Stimulated activated CD4-positive, alpha-beta T cell treated with anti-CD3 and anti-CD28 coated beads, TNF-alpha, amount 100 ng/mL, for 1 hour (primary cell): ENCODE results near the gene SYNDIG1.

Source experiments
- DNase-seq, 3 donors: peaks; one replicate each; pipeline ENCODE4 v3.0.0-alpha.2; 2020; ENCODE audit warnings: low read depth in 3 of 3, low spot score in 1 of 3

SYNDIG1 gene

GRCh38 chr20:24560571-24561491, 91.4 kb downstream of the SYNDIG1 start:
- no peak for DNase-seq

- no peak for DNase-seq
Measured at GRCh38 chr20:24565835-24566351, 96.5 kb downstream of the SYNDIG1 start.

- DNase-seq = no peak
Measured at GRCh38 chr20:24566656-24567055, 97.2 kb downstream of the SYNDIG1 start.

GRCh38 chr20:24567508-24567907, 98.1 kb downstream of the SYNDIG1 start:
- no peak for DNase-seq

- DNase-seq = no peak
Measured at GRCh38 chr20:24568842-24569241, 99.4 kb downstream of the SYNDIG1 start.

- DNase-seq = no peak
Measured at GRCh38 chr20:24571159-24571558, 101.7 kb downstream of the SYNDIG1 start.

- no peak for DNase-seq
Measured at GRCh38 chr20:24572140-24572539, 102.7 kb downstream of the SYNDIG1 start.

- DNase-seq = no peak
Measured at GRCh38 chr20:24572862-24573261, 103.4 kb downstream of the SYNDIG1 start.

- no peak for DNase-seq
Measured at GRCh38 chr20:24573557-24573956, 104.1 kb downstream of the SYNDIG1 start.

- DNase-seq = no peak
Measured at GRCh38 chr20:24574307-24574706, 104.9 kb downstream of the SYNDIG1 start.

GRCh38 chr20:24574797-24575196, 105.4 kb downstream of the SYNDIG1 start:
- no peak for DNase-seq

GRCh38 chr20:24575811-24576210, 106.4 kb downstream of the SYNDIG1 start:
- no peak for DNase-seq

- no peak for DNase-seq
Measured at GRCh38 chr20:24576447-24576846, 107.0 kb downstream of the SYNDIG1 start.

GRCh38 chr20:24577271-24577909, 108.0 kb downstream of the SYNDIG1 start:
- DNase-seq = no peak

GRCh38 chr20:24578567-24579415, 109.4 kb downstream of the SYNDIG1 start:
- DNase-seq = no peak

- DNase-seq = no peak
Measured at GRCh38 chr20:24579475-24579874, 110.0 kb downstream of the SYNDIG1 start.

GRCh38 chr20:24580006-24580405, 110.6 kb downstream of the SYNDIG1 start:
- DNase-seq = no peak

- DNase-seq = no peak
Measured at GRCh38 chr20:24580855-24581254, 111.4 kb downstream of the SYNDIG1 start.

- DNase-seq = no peak
Measured at GRCh38 chr20:24581443-24582170, 112.2 kb downstream of the SYNDIG1 start.

GRCh38 chr20:24582373-24583168, 113.1 kb downstream of the SYNDIG1 start:
- DNase-seq = no peak
